ENCODE results near the gene UFD1.

GRCh38 chr22:19479355-19480172 is 571 bp upstream of the UFD1 start, which contains the start of gene CDC45:
- TF ChIP-seq CTCF (IDR thresholded peaks at IDR 0.05) (no peak), POLR2A (IDR thresholded peaks at IDR 0.05) (no peak)

Data from Peyer's patch (tissue), 4 donors.